ENCODE measurements around the gene UIMC1. TPM values are rescaled to one million over a fixed set of nuclear protein-coding genes. Genes with fewer than 3 reads are reported as not detected.

The UIMC1 gene
- total RNA-seq, 1 donor from 2014 or later: 72.5 TPM

- no peak overlapping the region for H3K4me3 Mint-ChIP-seq
- H3K36me3 Mint-ChIP-seq (ENCODE audit: low read depth): peaks cover 70% of the 10 kb centered on the region
- TF ChIP-seq, protein P1, sequence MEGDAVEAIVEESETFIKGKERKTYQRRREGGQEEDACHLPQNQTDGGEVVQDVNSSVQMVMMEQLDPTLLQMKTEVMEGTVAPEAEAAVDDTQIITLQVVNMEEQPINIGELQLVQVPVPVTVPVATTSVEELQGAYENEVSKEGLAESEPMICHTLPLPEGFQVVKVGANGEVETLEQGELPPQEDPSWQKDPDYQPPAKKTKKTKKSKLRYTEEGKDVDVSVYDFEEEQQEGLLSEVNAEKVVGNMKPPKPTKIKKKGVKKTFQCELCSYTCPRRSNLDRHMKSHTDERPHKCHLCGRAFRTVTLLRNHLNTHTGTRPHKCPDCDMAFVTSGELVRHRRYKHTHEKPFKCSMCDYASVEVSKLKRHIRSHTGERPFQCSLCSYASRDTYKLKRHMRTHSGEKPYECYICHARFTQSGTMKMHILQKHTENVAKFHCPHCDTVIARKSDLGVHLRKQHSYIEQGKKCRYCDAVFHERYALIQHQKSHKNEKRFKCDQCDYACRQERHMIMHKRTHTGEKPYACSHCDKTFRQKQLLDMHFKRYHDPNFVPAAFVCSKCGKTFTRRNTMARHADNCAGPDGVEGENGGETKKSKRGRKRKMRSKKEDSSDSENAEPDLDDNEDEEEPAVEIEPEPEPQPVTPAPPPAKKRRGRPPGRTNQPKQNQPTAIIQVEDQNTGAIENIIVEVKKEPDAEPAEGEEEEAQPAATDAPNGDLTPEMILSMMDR (IDR thresholded peaks at IDR 0.05): no peak
- no peak overlapping the region for H3K27ac Mint-ChIP-seq
- ATAC-seq (ENCODE audit: low read depth): no peak
- intact Hi-C loops (cut with micrococcal nuclease): no loop called here
- ChIA-PET POLR2A (no interaction called here), CTCF (interaction anchor here (0.7 to 1.5 kb wide), 2 partner anchors 28 to 39 kb away, joined by 4 read pairs; no protein-coding TSS in a partner anchor)
- DNase-seq: no peak
- H3K27me3 Mint-ChIP-seq: no peaks in the 10 kb centered on the region
- no peaks in the 10 kb centered on the region for H3K9me3 Mint-ChIP-seq
- no peaks in the 10 kb centered on the region for H3K4me1 Mint-ChIP-seq
These were observed 37.4 kb upstream of the UIMC1 start for GRCh38 chr5:177043958-177044357.

DNA sequence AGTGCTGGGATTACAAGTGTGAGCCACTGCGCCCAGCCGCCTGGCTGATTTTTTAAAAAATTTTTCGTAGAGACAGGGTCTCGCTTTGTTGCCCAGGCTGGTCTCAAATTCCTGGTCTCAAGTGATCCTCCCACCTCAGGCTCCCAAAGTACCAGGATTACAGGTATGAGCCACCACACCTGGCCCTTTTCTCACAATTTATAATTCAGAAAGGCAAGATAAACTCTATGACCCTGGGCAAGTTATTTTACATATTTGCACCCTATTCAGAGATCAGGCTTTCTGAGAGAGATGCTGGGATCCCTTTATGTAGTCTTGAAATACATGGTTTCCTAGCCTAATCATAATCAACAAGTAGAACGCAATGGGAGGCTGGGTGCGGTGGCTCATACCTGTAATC is 36.5 kb upstream of the UIMC1 start:
- H3K27me3 Mint-ChIP-seq: no peaks in the 10 kb centered on the region
- no peak overlapping the region for H3K27ac Mint-ChIP-seq
- intact Hi-C loops (cut with micrococcal nuclease): no loop called here
- H3K4me1 Mint-ChIP-seq: no peaks in the 10 kb centered on the region
- no peak for DNase-seq
- H3K36me3 Mint-ChIP-seq (ENCODE audit: low read depth): peaks cover 65% of the 10 kb centered on the region
- H3K9me3 Mint-ChIP-seq: no peaks in the 10 kb centered on the region
- no peak for ATAC-seq (ENCODE audit: low read depth)
- TF ChIP-seq, protein P1 (IDR thresholded peaks at IDR 0.05): no peak
- ChIA-PET CTCF (interaction anchor here (0.7 kb wide), 1 partner anchor 38 kb away, joined by 4 read pairs; no protein-coding TSS in a partner anchor), POLR2A (no interaction called here)
- no peak overlapping the region for H3K4me3 Mint-ChIP-seq

GRCh38 chr5:177041936-177042335 is 35.4 kb upstream of the UIMC1 start:
- Mint-ChIP-seq H3K27me3 (no peaks in the 10 kb centered on the region), H3K9me3 (no peaks in the 10 kb centered on the region), H3K27ac (no peak overlapping the region), H3K4me3 (no peak overlapping the region), H3K36me3 (ENCODE audit: low read depth) (peaks cover 57% of the 10 kb centered on the region), H3K4me1 (no peaks in the 10 kb centered on the region)
- no peak for DNase-seq
- intact Hi-C loops (cut with micrococcal nuclease): no loop called here
- ATAC-seq (ENCODE audit: low read depth): no peak
- POLR2A ChIA-PET: no interaction called here
- TF ChIP-seq, protein P1 (IDR thresholded peaks at IDR 0.05): no peak
- CTCF ChIA-PET: interaction anchor here (1.3 kb wide), 1 partner anchor 30 kb away, joined by 3 read pairs; no protein-coding TSS in a partner anchor

GRCh38 chr5:177040814-177041420 is 34.3 kb upstream of the UIMC1 start:
- no peaks in the 10 kb centered on the region for H3K27me3 Mint-ChIP-seq
- H3K4me1 Mint-ChIP-seq: peaks cover 7% of the 10 kb centered on the region
- H3K4me3 Mint-ChIP-seq: no peak overlapping the region
- no peak overlapping the region for H3K27ac Mint-ChIP-seq
- ATAC-seq (ENCODE audit: low read depth): no peak
- DNase-seq: no peak
- TF ChIP-seq, protein P1 (IDR thresholded peaks at IDR 0.05): no peak
- no peaks in the 10 kb centered on the region for H3K9me3 Mint-ChIP-seq
- H3K36me3 Mint-ChIP-seq (ENCODE audit: low read depth): peaks cover 60% of the 10 kb centered on the region
- intact Hi-C loops (cut with micrococcal nuclease): no loop called here
- CTCF ChIA-PET: interaction anchor here (1.3 kb wide), 1 partner anchor 31 kb away, joined by 3 read pairs; no protein-coding TSS in a partner anchor
- POLR2A ChIA-PET: no interaction called here

- TF ChIP-seq, protein P1 (IDR thresholded peaks at IDR 0.05): no peak
These were observed 30.3 kb upstream of the UIMC1 start for GRCh38 chr5:177036921-177037320.

More at GRCh38 chr5:177036921-177037320, 30.3 kb upstream of the UIMC1 start:
- H3K27me3 Mint-ChIP-seq: no peaks in the 10 kb centered on the region
- peaks cover 9% of the 10 kb centered on the region for H3K4me1 Mint-ChIP-seq
- ChIA-PET CTCF (no interaction called here), POLR2A (interaction anchor here (0.6 kb wide), 1 partner anchor 23 kb away, joined by 3 read pairs; no protein-coding TSS in a partner anchor)
- H3K36me3 Mint-ChIP-seq (ENCODE audit: low read depth): peaks cover 53% of the 10 kb centered on the region
- DNase-seq: no peak
- no peak overlapping the region for H3K4me3 Mint-ChIP-seq
- H3K27ac Mint-ChIP-seq: no peak overlapping the region
- no peaks in the 10 kb centered on the region for H3K9me3 Mint-ChIP-seq
- no peak for ATAC-seq (ENCODE audit: low read depth)
- intact Hi-C loops (cut with micrococcal nuclease): no loop called here

Measured in activated B cell treated with CpG ODN at 0.5 μM for 24 hours (primary cell).